ENCODE measurements around the gene TMBIM6.
"Not testable (repeated sequence)": the region's sequence is repeated elsewhere in the genome, so short reads cannot be mapped to it uniquely, and the experiment has no call there.

Gene TMBIM6

DNA sequence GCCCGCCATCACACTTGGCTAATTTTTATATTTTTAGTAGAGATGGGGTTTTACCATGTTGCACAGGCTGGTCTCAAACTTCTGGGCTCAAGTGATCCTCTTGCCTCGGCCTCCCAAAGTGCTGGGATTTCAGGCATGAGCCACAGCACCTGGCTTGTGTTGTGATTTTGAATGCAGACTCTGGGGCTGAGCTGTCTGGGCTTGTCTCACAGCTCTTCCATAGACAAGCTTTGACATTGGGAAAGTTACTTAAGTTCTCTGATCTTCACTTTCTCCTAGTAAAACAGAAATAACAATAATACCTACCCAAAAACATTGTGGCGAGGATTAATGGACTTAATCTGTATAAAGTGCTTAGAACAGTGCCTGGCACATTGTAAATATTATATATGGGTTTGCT, 36.0 kb downstream of the TMBIM6 start:
- DNase-seq: no peak

DNA sequence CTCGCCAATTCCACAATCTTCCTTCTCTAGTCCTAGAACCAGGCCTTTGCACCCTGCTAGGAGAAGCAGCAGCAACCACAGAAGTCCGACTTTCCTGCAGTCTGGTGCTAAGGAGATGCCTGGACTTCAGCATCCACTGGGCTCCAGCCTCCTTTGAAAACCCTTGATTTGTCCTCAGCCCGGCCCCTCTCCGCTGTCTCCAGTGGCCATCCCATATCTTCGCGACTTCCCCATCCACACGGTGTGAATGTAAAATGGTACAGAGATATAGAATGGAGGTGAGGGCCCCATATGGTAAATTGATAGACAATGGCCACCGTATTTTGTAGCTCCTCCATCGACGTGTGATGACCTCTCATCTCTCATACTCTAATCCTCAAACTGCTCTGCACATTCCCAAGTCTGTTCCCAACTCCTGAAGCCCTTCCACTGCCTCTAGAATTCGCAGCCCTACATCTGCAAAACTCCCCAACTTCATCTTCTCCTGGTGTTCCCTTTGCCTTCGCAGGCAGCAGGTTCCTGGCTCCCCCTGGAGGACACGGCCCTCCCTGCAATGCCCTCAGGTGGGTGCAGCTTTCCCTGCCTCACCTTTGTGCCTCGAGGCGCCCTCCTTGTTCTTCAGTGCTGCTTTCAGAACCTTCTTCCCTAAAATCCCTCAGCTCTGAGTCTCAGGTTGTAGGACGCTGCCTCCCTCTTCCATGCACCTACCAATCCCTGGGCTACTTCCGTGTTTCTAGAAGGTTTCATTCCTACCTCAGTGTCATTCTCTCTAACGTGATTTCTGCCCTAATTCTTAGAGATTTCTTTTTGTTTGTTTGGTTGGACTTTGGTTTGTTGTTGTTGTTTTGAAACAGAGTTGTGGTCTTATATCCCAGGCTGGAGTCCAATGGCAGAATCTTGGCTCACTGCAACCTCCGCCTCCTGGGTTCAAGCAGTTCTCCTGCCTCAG, 36.7 kb downstream of the TMBIM6 start:
- no peak for DNase-seq

DNA sequence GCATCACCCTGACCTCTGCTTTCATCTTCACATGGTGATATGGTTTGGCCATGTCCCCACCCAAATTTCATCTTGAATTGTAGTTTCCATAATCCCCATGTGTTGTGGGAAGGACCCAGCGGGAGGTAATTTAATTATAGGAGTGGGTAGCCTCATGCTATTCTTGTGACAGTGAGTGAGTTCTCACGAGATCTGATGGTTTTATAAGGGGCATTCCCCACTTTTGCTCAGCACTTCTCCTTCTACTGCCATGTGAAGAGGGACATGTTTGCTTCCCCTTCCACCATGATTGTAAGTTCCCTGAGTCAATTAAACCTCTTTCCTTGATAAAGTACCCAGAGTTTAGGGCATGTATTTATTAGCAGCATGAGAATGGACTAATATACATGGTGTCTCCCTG, 38.2 kb downstream of the TMBIM6 start:
- DNase-seq: no peak

- DNase-seq: not testable (repeated sequence)
Observed at GRCh38 chr12:49780914-49781313, 39.6 kb downstream of the TMBIM6 start.

- no peak for DNase-seq
Observed at GRCh38 chr12:49783917-49784676, 42.7 kb downstream of the TMBIM6 start.

DNA sequence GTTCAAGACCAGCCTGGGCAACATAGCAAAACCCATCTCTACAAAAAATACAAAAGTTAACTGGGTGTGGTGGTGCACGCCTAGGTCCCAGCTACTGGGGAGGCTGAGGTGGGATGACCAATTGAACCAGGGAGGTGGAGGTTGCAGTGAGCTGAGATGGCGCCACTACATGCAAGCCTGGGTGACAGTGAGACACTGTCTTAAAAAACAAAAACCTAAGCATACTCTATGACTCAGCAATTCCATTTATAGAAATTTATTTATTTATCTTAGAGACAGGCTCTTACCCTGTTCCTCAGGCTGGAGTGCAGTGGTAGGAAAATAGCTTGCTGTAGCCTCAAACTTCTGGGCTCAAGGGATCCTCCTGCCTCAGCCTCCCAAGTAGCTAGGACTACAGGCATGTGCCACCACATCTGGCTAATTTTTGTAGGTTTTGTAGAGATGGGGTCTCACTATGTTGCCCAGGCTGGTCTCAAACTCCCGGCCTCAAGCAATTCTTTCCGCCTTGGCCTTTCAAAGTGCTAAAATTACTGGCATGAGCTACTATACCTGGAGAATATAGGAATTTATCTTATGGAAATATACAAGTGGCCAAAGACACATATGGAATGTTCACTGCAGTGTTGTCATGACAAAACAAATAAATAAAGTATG, 43.5 kb downstream of the TMBIM6 start:
- DNase-seq: no peak

GRCh38 chr12:49787672-49788071, 46.3 kb downstream of the TMBIM6 start:
- DNase-seq: no peak

DNA sequence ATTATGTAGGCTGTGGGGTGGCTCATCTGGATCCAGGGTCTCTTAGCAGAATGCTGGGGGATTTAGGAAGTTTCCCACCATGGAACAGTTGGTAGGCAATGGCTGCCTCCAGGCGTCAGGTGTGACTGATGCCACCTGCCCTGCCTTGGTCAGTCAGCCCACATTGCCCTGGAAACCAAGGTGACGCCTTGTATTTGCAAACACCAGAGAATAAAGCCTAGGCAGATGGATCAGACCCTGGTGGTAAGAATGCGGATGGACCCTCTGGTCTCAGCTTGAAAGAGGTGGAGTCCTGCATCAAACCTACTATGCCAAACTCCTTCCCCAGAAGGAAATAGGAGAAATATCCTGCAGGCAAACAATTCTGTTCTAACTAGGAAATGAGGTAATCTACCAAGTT, 48.6 kb downstream of the TMBIM6 start:
- DNase-seq: no peak

DNA sequence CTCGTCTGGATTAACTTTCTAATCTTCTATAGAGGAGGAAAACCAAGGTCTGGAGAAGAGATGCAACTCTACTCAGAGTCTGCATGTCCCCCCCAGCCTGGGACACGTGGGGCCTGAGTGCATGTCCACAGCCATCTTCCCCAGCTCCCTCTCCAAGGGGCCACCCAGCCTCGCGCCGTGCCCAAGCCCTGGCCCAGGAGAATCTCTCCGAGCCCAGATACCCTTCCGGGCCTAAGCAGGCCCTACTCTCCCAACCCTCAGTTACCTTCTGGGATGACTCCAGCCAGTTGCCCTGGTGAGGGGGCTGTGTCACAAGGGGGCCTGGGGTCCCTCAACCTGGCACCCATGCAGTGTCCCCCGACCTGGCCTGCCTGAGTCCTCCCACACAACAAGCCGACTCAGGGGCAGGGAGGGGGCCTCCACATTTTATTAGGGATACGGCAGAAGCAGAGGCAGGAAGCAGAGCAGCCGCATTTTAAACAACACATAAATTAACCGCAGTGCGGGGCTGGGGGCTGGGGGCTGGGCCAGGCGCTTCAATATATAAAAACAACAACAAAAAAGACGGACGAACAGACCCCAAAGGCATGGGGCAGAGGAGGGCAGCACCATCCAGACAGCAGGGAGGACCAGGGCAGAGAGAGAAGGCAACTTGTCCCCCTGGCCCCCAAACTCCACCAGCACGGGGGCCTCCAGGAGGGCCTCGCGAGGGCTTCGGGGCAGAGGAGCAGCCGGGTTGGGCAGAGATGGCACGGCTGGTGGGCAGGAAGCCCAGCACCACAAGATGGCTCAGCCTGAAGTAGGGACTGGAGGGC, 49.6 kb downstream of the TMBIM6 start:
- DNase-seq: no peak

DNA sequence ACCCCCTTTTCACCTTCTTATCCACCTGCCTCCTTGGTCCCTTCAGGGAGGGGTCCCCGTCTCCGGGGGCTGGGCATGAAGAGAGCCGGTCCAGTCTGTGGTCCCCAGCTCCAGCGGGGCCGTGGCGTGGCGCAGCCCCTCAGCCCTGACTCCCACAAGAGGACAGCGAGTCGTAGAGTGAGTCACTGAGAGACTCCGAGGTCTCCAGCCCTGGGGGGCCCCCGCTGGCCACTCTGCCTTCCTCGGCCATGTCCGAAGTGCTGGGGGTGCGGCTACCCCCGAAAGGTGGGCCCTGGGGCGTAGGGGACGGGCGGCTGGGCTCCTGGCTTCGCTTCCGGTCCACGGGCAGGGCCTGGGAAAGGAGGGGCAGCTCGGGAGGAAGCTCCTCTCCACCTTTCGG, 50.3 kb downstream of the TMBIM6 start:
- no peak for DNase-seq

GRCh38 chr12:49792181-49792970, 51.0 kb downstream of the TMBIM6 start:
- no peak for DNase-seq

GRCh38 chr12:49792976-49793580, 51.7 kb downstream of the TMBIM6 start:
- no peak for DNase-seq

DNA sequence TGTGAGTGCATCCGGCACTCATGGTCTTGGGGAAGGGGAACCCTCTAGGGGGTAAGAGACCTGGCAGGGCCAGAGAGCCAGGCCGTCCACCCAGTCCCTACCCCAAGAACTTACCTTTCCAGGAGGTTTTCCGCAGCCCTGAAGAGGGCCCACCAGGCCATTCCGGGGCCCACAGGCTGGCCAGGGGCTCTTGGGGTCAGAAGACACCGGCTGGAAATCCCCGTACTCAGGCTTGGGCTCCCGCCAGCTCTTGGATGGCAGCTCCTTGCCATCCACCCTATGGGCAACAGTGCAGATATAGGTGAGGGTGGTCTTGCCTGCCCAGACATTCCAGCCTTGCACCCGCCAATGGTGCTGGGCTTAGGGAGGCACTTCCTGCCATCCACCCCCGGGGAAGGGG, 52.3 kb downstream of the TMBIM6 start:
- DNase-seq: no peak

- no peak for DNase-seq
Observed at GRCh38 chr12:49794021-49794420, 52.7 kb downstream of the TMBIM6 start.

DNA sequence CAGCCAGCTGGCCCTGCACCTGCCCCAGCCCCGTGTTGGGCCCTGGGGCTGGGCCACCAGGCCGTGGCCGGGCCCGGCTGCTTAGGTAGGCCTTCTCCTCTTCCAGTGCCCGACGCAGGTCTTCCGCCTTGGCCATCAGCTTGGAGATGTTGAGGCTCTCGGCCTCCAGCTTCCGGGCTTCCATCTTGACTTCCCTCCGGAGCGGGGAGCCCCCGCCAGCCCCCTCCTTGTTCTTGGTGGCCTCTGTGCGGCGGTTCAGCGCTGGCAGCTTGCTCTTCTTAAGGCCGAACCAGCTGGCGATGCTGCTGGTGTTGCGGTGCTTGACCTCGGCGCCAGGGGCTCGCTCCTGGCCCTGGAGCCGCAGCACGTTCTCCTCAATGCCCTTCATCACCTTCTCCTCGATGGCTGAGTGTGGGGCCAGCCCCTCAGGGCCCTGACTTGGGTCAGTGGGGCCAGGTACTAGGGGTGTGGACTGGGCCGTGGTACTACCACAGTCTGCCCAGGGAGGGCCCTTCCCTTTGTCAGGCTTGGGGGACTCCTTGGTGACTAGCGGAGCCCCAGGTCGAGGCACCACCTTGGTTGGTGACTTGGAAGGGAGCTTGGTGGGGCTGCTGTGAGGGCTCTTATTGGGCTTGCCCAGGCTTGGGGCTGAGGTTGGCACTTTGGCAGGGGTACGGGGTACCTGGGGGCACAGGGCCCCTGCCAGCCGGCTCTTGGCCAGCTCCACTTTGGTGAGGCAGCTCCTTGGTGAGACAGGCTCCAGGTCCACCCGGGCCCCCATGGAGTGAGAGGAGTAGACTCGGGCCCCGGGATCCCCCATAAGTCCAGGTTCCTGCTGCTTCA, 53.7 kb downstream of the TMBIM6 start:
- DNase-seq: no peak

- no peak for DNase-seq
Observed at GRCh38 chr12:49795654-49796105, 54.3 kb downstream of the TMBIM6 start.

- DNase-seq: no peak
Observed at GRCh38 chr12:49796155-49796554, 54.8 kb downstream of the TMBIM6 start.

- no peak for DNase-seq
Observed at GRCh38 chr12:49796606-49797448, 55.5 kb downstream of the TMBIM6 start.

GRCh38 chr12:49797449-49797776, 56.1 kb downstream of the TMBIM6 start:
- DNase-seq: no peak

Measured in NCI-H524 treated with DMSO at 0.1 percent for 48 hours (cell line).